ENCODE results near the gene OXER1.
A peak's percentile ranks its signal among the peaks of the same experiment; 100 is the strongest.

- TF ChIP-seq CTCF (IDR thresholded peaks at IDR 0.05) (peak; percentile 53), EZH2 (IDR thresholded peaks at IDR 0.05) (no peak)
These were observed 30.5 kb upstream of the OXER1 start for GRCh38 chr2:42794271-42795046.
